ENCODE measurements around the gene CAB39. TPM values are rescaled to one million over a fixed set of nuclear protein-coding genes. Genes with fewer than 3 reads are reported as not detected.

CAB39 gene
- polyA plus RNA-seq, 4 donors = 38.2 to 92.2 (median 56.5) TPM

- no peaks in the 10 kb centered on the region for H3K9me3 ChIP-seq (ENCODE audit: control insufficient read depth in 2 of 2, insufficient read depth in 1 of 2, low read depth in 1 of 2, low read length in 1 of 2)
- peaks cover 8 to 9% (median 9%) of the 10 kb centered on the region in 3 donors for H3K4me1 ChIP-seq (ENCODE audit: control insufficient read depth in 3 of 3, insufficient read depth in 2 of 3, low read depth in 1 of 3, low read length in 2 of 3)
- H3K27me3 ChIP-seq (ENCODE audit: control insufficient read depth in 3 of 3, insufficient read depth in 3 of 3, low read length in 3 of 3) = no peaks in the 10 kb centered on the region
- H3K36me3 ChIP-seq (ENCODE audit: control insufficient read depth in 3 of 3, insufficient read depth in 2 of 3, low read depth in 1 of 3, low read length in 3 of 3) = peaks cover 0 to 7% (median 0%) of the 10 kb centered on the region in 3 donors
- FAIRE-seq = no peak
- peak overlapping the region; percentile 85 to 99 (median 98) for H3K4me3 ChIP-seq (ENCODE audit: low read depth in 1 of 3, low read length in 3 of 3)
- peak; percentile 85 to 88 for DNase-seq
- 0 to 1% (median 1%) methylated on average over 49 to 62 of the region's 62 CpGs for WGBS, 3 donors
- H3K27ac ChIP-seq (ENCODE audit: low read depth in 1 of 3, low read length in 2 of 3) = peak overlapping the region; percentile 85 to 99 (median 98)
These were observed 891 bp downstream of the CAB39 start for GRCh38 chr2:230713331-230714135.

GRCh38 chr2:230714136-230714480 lies 1.5 kb downstream of the CAB39 start:
- DNase-seq (peak; percentile 67 to 80), FAIRE-seq (no peak)
- H3K9me3 ChIP-seq (ENCODE audit: control insufficient read depth in 2 of 2, insufficient read depth in 1 of 2, low read depth in 1 of 2, low read length in 1 of 2) = no peaks in the 10 kb centered on the region
- H3K4me3 ChIP-seq (ENCODE audit: low read depth in 1 of 3, low read length in 3 of 3) = peak overlapping the region; percentile 85 to 99 (median 98)
- WGBS, 3 donors = 0 to 2% (median 0%) methylated on average over 4 of the region's 4 CpGs
- H3K36me3 ChIP-seq (ENCODE audit: control insufficient read depth in 3 of 3, insufficient read depth in 2 of 3, low read depth in 1 of 3, low read length in 3 of 3) = peaks cover 0 to 7% (median 0%) of the 10 kb centered on the region in 3 donors
- H3K4me1 ChIP-seq (ENCODE audit: control insufficient read depth in 3 of 3, insufficient read depth in 2 of 3, low read depth in 1 of 3, low read length in 2 of 3) = peaks cover 9% of the 10 kb centered on the region in 3 donors
- H3K27me3 ChIP-seq (ENCODE audit: control insufficient read depth in 3 of 3, insufficient read depth in 3 of 3, low read length in 3 of 3) = no peaks in the 10 kb centered on the region
- H3K27ac ChIP-seq (ENCODE audit: low read depth in 1 of 3, low read length in 2 of 3) = peak overlapping the region; percentile 85 to 99 (median 98)

- H3K36me3 ChIP-seq (ENCODE audit: control insufficient read depth in 3 of 3, insufficient read depth in 2 of 3, low read depth in 1 of 3, low read length in 3 of 3) = peaks cover 0 to 7% (median 0%) of the 10 kb centered on the region in 3 donors
- FAIRE-seq (no peak), DNase-seq (no peak)
- peak overlapping the region in 2 of 3 donors; percentile 8 to 85 for H3K27ac ChIP-seq (ENCODE audit: low read depth in 1 of 3, low read length in 2 of 3)
- peaks cover 9% of the 10 kb centered on the region in 3 donors for H3K4me1 ChIP-seq (ENCODE audit: control insufficient read depth in 3 of 3, insufficient read depth in 2 of 3, low read depth in 1 of 3, low read length in 2 of 3)
- H3K27me3 ChIP-seq (ENCODE audit: control insufficient read depth in 3 of 3, insufficient read depth in 3 of 3, low read length in 3 of 3) = no peaks in the 10 kb centered on the region
- H3K4me3 ChIP-seq (ENCODE audit: low read depth in 1 of 3, low read length in 3 of 3) = no peak overlapping the region
- no peaks in the 10 kb centered on the region for H3K9me3 ChIP-seq (ENCODE audit: control insufficient read depth in 2 of 2, insufficient read depth in 1 of 2, low read depth in 1 of 2, low read length in 1 of 2)
- 73 to 79% (median 78%) methylated on average over 3 of the region's 3 CpGs for WGBS, 3 donors
These were observed 2.6 kb downstream of the CAB39 start for GRCh38 chr2:230715201-230715600.

- Histone ChIP-seq H3K4me1 (ENCODE audit: control insufficient read depth in 3 of 3, insufficient read depth in 2 of 3, low read depth in 1 of 3, low read length in 2 of 3) (peaks cover 9% of the 10 kb centered on the region in 3 donors), H3K27me3 (ENCODE audit: control insufficient read depth in 3 of 3, insufficient read depth in 3 of 3, low read length in 3 of 3) (no peaks in the 10 kb centered on the region), H3K36me3 (ENCODE audit: control insufficient read depth in 3 of 3, insufficient read depth in 2 of 3, low read depth in 1 of 3, low read length in 3 of 3) (peaks cover 0 to 13% (median 3%) of the 10 kb centered on the region in 3 donors), H3K4me3 (ENCODE audit: low read depth in 1 of 3, low read length in 3 of 3) (no peak overlapping the region), H3K27ac (ENCODE audit: low read depth in 1 of 3, low read length in 2 of 3) (no peak overlapping the region), H3K9me3 (ENCODE audit: control insufficient read depth in 2 of 2, insufficient read depth in 1 of 2, low read depth in 1 of 2, low read length in 1 of 2) (no peaks in the 10 kb centered on the region)
- no peak for DNase-seq
- WGBS, 3 donors = 95 to 97% (median 95%) methylated on average over 4 of the region's 4 CpGs
- no peak for FAIRE-seq
These were observed 3.9 kb downstream of the CAB39 start for GRCh38 chr2:230716588-230716987.

- no peak for FAIRE-seq
- no peak for DNase-seq
- Histone ChIP-seq H3K4me1 (ENCODE audit: control insufficient read depth in 3 of 3, insufficient read depth in 2 of 3, low read depth in 1 of 3, low read length in 2 of 3) (peaks cover 9% of the 10 kb centered on the region in 3 donors), H3K9me3 (ENCODE audit: control insufficient read depth in 2 of 2, insufficient read depth in 1 of 2, low read depth in 1 of 2, low read length in 1 of 2) (no peaks in the 10 kb centered on the region), H3K27me3 (ENCODE audit: control insufficient read depth in 3 of 3, insufficient read depth in 3 of 3, low read length in 3 of 3) (no peaks in the 10 kb centered on the region), H3K27ac (ENCODE audit: low read depth in 1 of 3, low read length in 2 of 3) (no peak overlapping the region), H3K36me3 (ENCODE audit: control insufficient read depth in 3 of 3, insufficient read depth in 2 of 3, low read depth in 1 of 3, low read length in 3 of 3) (peaks cover 0 to 16% (median 3%) of the 10 kb centered on the region in 3 donors), H3K4me3 (ENCODE audit: low read depth in 1 of 3, low read length in 3 of 3) (no peak overlapping the region)
- 73 to 82% (median 76%) methylated on average over 3 of the region's 3 CpGs for WGBS, 3 donors
These were observed 5.0 kb downstream of the CAB39 start for GRCh38 chr2:230717600-230717999.

GRCh38 chr2:230719340-230719739 lies 6.7 kb downstream of the CAB39 start:
- peaks cover 0 to 26% (median 9%) of the 10 kb centered on the region in 3 donors for H3K36me3 ChIP-seq (ENCODE audit: control insufficient read depth in 3 of 3, insufficient read depth in 2 of 3, low read depth in 1 of 3, low read length in 3 of 3)
- 87 to 95% (median 89%) methylated on average over 3 of the region's 3 CpGs for WGBS, 3 donors
- DNase-seq (no peak), FAIRE-seq (no peak)
- no peaks in the 10 kb centered on the region for H3K27me3 ChIP-seq (ENCODE audit: control insufficient read depth in 3 of 3, insufficient read depth in 3 of 3, low read length in 3 of 3)
- H3K4me3 ChIP-seq (ENCODE audit: low read depth in 1 of 3, low read length in 3 of 3) = no peak overlapping the region
- no peaks in the 10 kb centered on the region for H3K9me3 ChIP-seq (ENCODE audit: control insufficient read depth in 2 of 2, insufficient read depth in 1 of 2, low read depth in 1 of 2, low read length in 1 of 2)
- H3K27ac ChIP-seq (ENCODE audit: low read depth in 1 of 3, low read length in 2 of 3) = no peak overlapping the region
- peaks cover 7 to 9% (median 9%) of the 10 kb centered on the region in 3 donors for H3K4me1 ChIP-seq (ENCODE audit: control insufficient read depth in 3 of 3, insufficient read depth in 2 of 3, low read depth in 1 of 3, low read length in 2 of 3)

- no peak overlapping the region for H3K27ac ChIP-seq (ENCODE audit: low read depth in 1 of 3, low read length in 2 of 3)
- no peak for DNase-seq
- no peaks in the 10 kb centered on the region for H3K9me3 ChIP-seq (ENCODE audit: control insufficient read depth in 2 of 2, insufficient read depth in 1 of 2, low read depth in 1 of 2, low read length in 1 of 2)
- H3K27me3 ChIP-seq (ENCODE audit: control insufficient read depth in 3 of 3, insufficient read depth in 3 of 3, low read length in 3 of 3) = no peaks in the 10 kb centered on the region
- peaks cover 0 to 25% (median 14%) of the 10 kb centered on the region in 3 donors for H3K36me3 ChIP-seq (ENCODE audit: control insufficient read depth in 3 of 3, insufficient read depth in 2 of 3, low read depth in 1 of 3, low read length in 3 of 3)
- no peak overlapping the region for H3K4me3 ChIP-seq (ENCODE audit: low read depth in 1 of 3, low read length in 3 of 3)
- no peak for FAIRE-seq
- 67 to 94% (median 72%) methylated on average over 1 of the region's 1 CpG for WGBS, 3 donors
- peaks cover under 1 to 3% (median 3%) of the 10 kb centered on the region in 3 donors for H3K4me1 ChIP-seq (ENCODE audit: control insufficient read depth in 3 of 3, insufficient read depth in 2 of 3, low read depth in 1 of 3, low read length in 2 of 3)
These were observed 9.1 kb downstream of the CAB39 start for GRCh38 chr2:230721712-230722111.

- no peak overlapping the region for H3K27ac ChIP-seq (ENCODE audit: low read depth in 1 of 3, low read length in 2 of 3)
- FAIRE-seq = no peak
- H3K36me3 ChIP-seq (ENCODE audit: control insufficient read depth in 3 of 3, insufficient read depth in 2 of 3, low read depth in 1 of 3, low read length in 3 of 3) = peaks cover 0 to 26% (median 14%) of the 10 kb centered on the region in 3 donors
- no peak for DNase-seq
- H3K4me3 ChIP-seq (ENCODE audit: low read depth in 1 of 3, low read length in 3 of 3) = no peak overlapping the region
- H3K4me1 ChIP-seq (ENCODE audit: control insufficient read depth in 3 of 3, insufficient read depth in 2 of 3, low read depth in 1 of 3, low read length in 2 of 3) = peaks cover 0 to 3% (median 2%) of the 10 kb centered on the region in 3 donors
- no peaks in the 10 kb centered on the region for H3K9me3 ChIP-seq (ENCODE audit: control insufficient read depth in 2 of 2, insufficient read depth in 1 of 2, low read depth in 1 of 2, low read length in 1 of 2)
- no peaks in the 10 kb centered on the region for H3K27me3 ChIP-seq (ENCODE audit: control insufficient read depth in 3 of 3, insufficient read depth in 3 of 3, low read length in 3 of 3)
- 78 to 96% (median 92%) methylated on average over 4 of the region's 4 CpGs for WGBS, 3 donors
These were observed 9.7 kb downstream of the CAB39 start for GRCh38 chr2:230722207-230722885.
